H9 (cell line): ENCODE data around the gene HERC3. TPM values are rescaled to one million over a fixed set of nuclear protein-coding genes. Genes with fewer than 3 reads are reported as not detected.

Experiments used
- DNase-seq: peaks from one replicate; pipeline ENCODE4 v3.0.0-alpha.2; 2017
- H2AFZ ChIP-seq: one replicate; pipeline ENCODE4 v1.6.1; 2013; ENCODE audit warnings: mild to moderate bottlenecking, low read length, control low read depth, moderate library complexity
- H2AK5ac ChIP-seq: 2 replicates; pipeline ENCODE4 v1.6.1; 2013; ENCODE audit warnings: low read length, control low read depth, mixed read lengths; ENCODE audit not compliant: insufficient read length
- H2BK120ac ChIP-seq: one replicate; pipeline ENCODE4 v1.6.1; 2013; ENCODE audit warnings: low read depth, mild to moderate bottlenecking, low read length, control low read depth, inconsistent platforms; ENCODE audit not compliant: poor library complexity, severe bottlenecking
- H2BK12ac ChIP-seq: 2 replicates; pipeline ENCODE4 v1.6.1; 2013; ENCODE audit warnings: low read length, control low read depth, mixed read lengths, low read depth; ENCODE audit not compliant: insufficient read length
- H2BK15ac ChIP-seq: 2 replicates; pipeline ENCODE4 v1.6.1; 2013; ENCODE audit warnings: low read depth, low read length, control low read depth
- H2BK20ac ChIP-seq: one replicate; pipeline ENCODE4 v1.6.1; 2013; ENCODE audit warnings: low read depth, mild to moderate bottlenecking, low read length, control low read depth, inconsistent platforms; ENCODE audit not compliant: poor library complexity, severe bottlenecking
- H2BK5ac ChIP-seq: 2 replicates; pipeline ENCODE4 v1.6.1; 2013; ENCODE audit warnings: low read length, control low read depth, mixed read lengths; ENCODE audit not compliant: insufficient read length
- H3K14ac ChIP-seq: 2 replicates; pipeline ENCODE4 v1.6.1; 2013; ENCODE audit warnings: low read length, control low read depth; ENCODE audit not compliant: insufficient read depth
- H3K18ac ChIP-seq: 2 replicates; pipeline ENCODE4 v1.6.1; 2013; ENCODE audit warnings: low read depth, mild to moderate bottlenecking, mixed read lengths, low read length, control low read depth; ENCODE audit not compliant: insufficient read length
- H3K23ac ChIP-seq: 2 replicates; pipeline ENCODE4 v1.6.1; 2013; ENCODE audit warnings: low read length, control low read depth, mixed read lengths, low read depth; ENCODE audit not compliant: insufficient read length
- H3K23me2 ChIP-seq: 2 replicates; pipeline ENCODE4 v1.6.1; 2013; ENCODE audit warnings: low read depth, mild to moderate bottlenecking, mixed read lengths, low read length, control low read depth; ENCODE audit not compliant: insufficient read length, poor library complexity, severe bottlenecking
- H3K27ac ChIP-seq: 2 replicates; pipeline ENCODE4 v1.5.1; 2013; ENCODE audit warnings: low read length, control low read depth, mixed read lengths, low read depth; ENCODE audit not compliant: insufficient read length
- H3K27me3 ChIP-seq: 2 replicates; pipeline ENCODE4 v1.6.1; 2013; ENCODE audit warnings: low read length, control low read depth, inconsistent platforms; ENCODE audit not compliant: insufficient read depth
- H3K4ac ChIP-seq: 2 replicates; pipeline ENCODE4 v1.6.1; 2013; ENCODE audit warnings: low read depth, mild to moderate bottlenecking, control low read depth, inconsistent platforms, low read length, moderate library complexity
- H3K4me1 ChIP-seq: 2 replicates; pipeline ENCODE4 v1.6.1; 2013; ENCODE audit warnings: low read length, control low read depth, inconsistent platforms; ENCODE audit not compliant: insufficient read depth
- H3K4me2 ChIP-seq: 2 replicates; pipeline ENCODE4 v1.6.1; 2013; ENCODE audit warnings: low read length, control low read depth, mixed read lengths; ENCODE audit not compliant: insufficient read length, insufficient read depth
- H3K56ac ChIP-seq: 2 replicates; pipeline ENCODE4 v1.6.1; 2013; ENCODE audit warnings: low read depth, mild to moderate bottlenecking, mixed read lengths, low read length, control low read depth; ENCODE audit not compliant: insufficient read length
- H3K79me1 ChIP-seq: 2 replicates; pipeline ENCODE4 v1.6.1; 2013; ENCODE audit warnings: low read depth, mild to moderate bottlenecking, moderate library complexity, low read length, control low read depth, inconsistent platforms; ENCODE audit not compliant: insufficient read depth, poor library complexity, severe bottlenecking
- H3K79me2 ChIP-seq: 2 replicates; pipeline ENCODE4 v1.6.1; 2013; ENCODE audit warnings: low read length, control low read depth, inconsistent platforms; ENCODE audit not compliant: insufficient read depth
- H3K9ac ChIP-seq: 2 replicates; pipeline ENCODE4 v1.6.1; 2013; ENCODE audit warnings: low read length, control low read depth, mixed read lengths; ENCODE audit not compliant: insufficient read length; ENCODE audit errors: extremely low read depth
- H3K9me3 ChIP-seq: one replicate; pipeline ENCODE4 v1.6.1; 2013; ENCODE audit warnings: low read depth, low read length, inconsistent platforms; ENCODE audit not compliant: control insufficient read depth
- H3T11ph ChIP-seq: one replicate; pipeline ENCODE4 v1.6.1; 2013; ENCODE audit warnings: mild to moderate bottlenecking, low read length, control low read depth, inconsistent platforms
- H4K20me1 ChIP-seq: one replicate; pipeline ENCODE4 v1.6.1; 2013; ENCODE audit not compliant: control insufficient read depth, insufficient read length, insufficient read depth
- H4K5ac ChIP-seq: 2 replicates; pipeline ENCODE4 v1.6.1; 2013; ENCODE audit warnings: low read depth, mild to moderate bottlenecking, mixed read lengths, low read length, control low read depth; ENCODE audit not compliant: insufficient read length
- H4K8ac ChIP-seq: replicated peaks from 2 replicates; pipeline ENCODE4 v1.6.1; 2013; ENCODE audit warnings: low read length, control low read depth, mixed read lengths, low read depth; ENCODE audit not compliant: insufficient read length
- H4K91ac ChIP-seq: 2 replicates; pipeline ENCODE4 v1.6.1; 2013; ENCODE audit warnings: low read depth, mild to moderate bottlenecking, moderate library complexity, mixed read lengths, low read length, control low read depth; ENCODE audit not compliant: insufficient read length
- H3K27ac Mint-ChIP-seq, 3 experiments: 2 replicates in 2 of 3; 3 replicates in 1 of 3; pipeline ENCODE4 v1.8.0; 2020 to 2021; ENCODE audit warnings: mixed read lengths in 3 of 3, mild to moderate bottlenecking in 1 of 3, moderate library complexity in 1 of 3
- H3K27me3 Mint-ChIP-seq: 2 replicates; pipeline ENCODE4 v1.8.0; 2021; ENCODE audit warnings: low read depth, mild to moderate bottlenecking, moderate library complexity, mixed read lengths
- H3K36me3 Mint-ChIP-seq, 3 experiments: 2 replicates in 2 of 3; 3 replicates in 1 of 3; pipeline ENCODE4 v1.8.0; 2020 to 2021; ENCODE audit warnings: low read depth in 3 of 3, mixed read lengths in 3 of 3; ENCODE audit not compliant: insufficient read depth in 1 of 3
- H3K4me1 Mint-ChIP-seq, 2 experiments: 2 replicates each; pipeline ENCODE4 v1.8.0; 2020; ENCODE audit warnings: mixed read lengths in 2 of 2
- H3K4me3 Mint-ChIP-seq, 2 experiments: 2 replicates in 1 of 2; 3 replicates in 1 of 2; pipeline ENCODE4 v1.8.0; 2020 to 2021; ENCODE audit warnings: mild to moderate bottlenecking in 2 of 2, mixed read lengths in 2 of 2, moderate library complexity in 1 of 2
- H3K9me3 Mint-ChIP-seq, 2 experiments: 2 replicates in 1 of 2; 3 replicates in 1 of 2; pipeline ENCODE4 v1.8.0; 2020; ENCODE audit warnings: mild to moderate bottlenecking in 2 of 2, mixed read lengths in 2 of 2, moderate library complexity in 1 of 2
- CTCF ChIP-seq: fragments of 200-600 bp; sonication (generic); conservative IDR thresholded peaks from 3 replicates; pipeline ENCODE4 v1.8.0; 2021; ENCODE audit warnings: antibody characterized with exemption, mild to moderate bottlenecking
- WGBS: extraction: QIAGEN DNeasy Blood & Tissue Kit; methylation state at CpG from one replicate; pipeline ENCODE4 v1.1.7; 2013; ENCODE audit warnings: missing lambda C conversion rate, low lambda C conversion rate, mixed read lengths; ENCODE audit not compliant: insufficient read length; ENCODE audit errors: extremely low coverage; 5-methylcytosine and 5-hydroxymethylcytosine counted together
- total RNA-seq: library from RNA; stranded (reverse); gene quantifications from 2 replicates; pipeline ENCODE4 v1.2.1, GENCODE V29; 2021

HERC3 gene
- total RNA-seq, 1 experiment from 2014 or later: 2.9 TPM

DNA sequence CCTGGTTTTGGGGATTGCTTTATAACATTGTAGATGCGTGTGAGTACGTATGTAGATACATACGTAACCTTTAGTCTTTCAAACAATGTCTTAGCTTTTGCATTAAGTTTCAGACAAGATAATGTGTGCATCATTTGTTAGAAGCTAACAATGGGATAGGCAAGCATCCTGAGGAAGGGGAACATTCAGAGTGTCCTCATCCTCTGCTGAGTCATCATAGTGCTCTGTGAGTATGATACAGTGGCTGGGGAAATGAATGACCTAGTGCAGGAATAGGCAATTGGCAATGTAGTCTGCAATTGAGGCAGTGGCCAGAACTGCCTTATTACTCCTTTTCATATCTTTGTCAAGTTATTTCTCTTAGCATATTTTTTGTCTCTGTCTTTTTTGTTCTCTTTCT, 98.1 kb downstream of the HERC3 start:
- Histone ChIP-seq H2AFZ (no peak overlapping the region), H2BK20ac (no peak overlapping the region), H2BK12ac (no peak overlapping the region), H4K91ac (no peak overlapping the region), H4K20me1 (no peaks in the 10 kb centered on the region), H3K27me3 (no peaks in the 10 kb centered on the region), H2BK5ac (no peak overlapping the region), H3K4ac (no peak overlapping the region), H3K27ac (no peak overlapping the region), H4K8ac (no peak overlapping the region), H2AK5ac (no peak overlapping the region), H2BK15ac (no peak overlapping the region), H2BK120ac (no peak overlapping the region), H4K5ac (no peak overlapping the region), H3K14ac (no peak overlapping the region), H3K9me3 (no peaks in the 10 kb centered on the region), H3K56ac (no peak overlapping the region), H3K23me2 (no peaks in the 10 kb centered on the region), H3K23ac (no peak overlapping the region), H3K4me1 (no peaks in the 10 kb centered on the region), H3K9ac (no peak overlapping the region), H3K79me2 (no peaks in the 10 kb centered on the region), H3T11ph (no peak overlapping the region), H3K4me2 (no peak overlapping the region), H3K79me1 (no peaks in the 10 kb centered on the region), H3K18ac (no peak overlapping the region)
- Mint-ChIP-seq H3K9me3 (no peaks in the 10 kb centered on the region), H3K27ac (no peak overlapping the region), H3K4me1 (no peaks in the 10 kb centered on the region), H3K4me3 (no peak overlapping the region), H3K27me3 (no peaks in the 10 kb centered on the region), H3K36me3 (no peaks in the 10 kb centered on the region; a peak in 1 of 7 replicates)
- no CpG with 5 or more reads among the region's 3 CpGs for WGBS
- DNase-seq: no peak
- no peak for TF ChIP-seq CTCF
